Stimulated activated memory B cell treated with anti-CD40 and anti-IgM and Interleukin-4, amounts not matched to agents 10 μg/mL and 1 μg/mL and 100 μg/mL, for 72 hours (primary cell): ENCODE results near the gene TMEM86B.
A peak's percentile ranks its signal among the peaks of the same experiment; 100 is the strongest.
"Not testable (repeated sequence)": the region's sequence is repeated elsewhere in the genome, so short reads cannot be mapped to it uniquely, and the experiment has no call there.

Source experiments
- ATAC-seq: fragments of 150-1000 bp; cut with Tn5 transposase; 2 replicates; pipeline ENCODE4 v1.10.0; 2021
- H3K27ac Mint-ChIP-seq: one replicate; pipeline ENCODE4 v1.8.0; 2022; ENCODE audit warnings: mild to moderate bottlenecking, mixed read lengths
- H3K27me3 Mint-ChIP-seq: one replicate; pipeline ENCODE4 v1.8.0; 2022; ENCODE audit warnings: mixed read lengths
- H3K36me3 Mint-ChIP-seq: one replicate; pipeline ENCODE4 v1.8.0; 2022; ENCODE audit warnings: mixed read lengths
- H3K4me1 Mint-ChIP-seq: one replicate; pipeline ENCODE4 v1.8.0; 2022; ENCODE audit warnings: mixed read lengths
- H3K4me3 Mint-ChIP-seq: one replicate; pipeline ENCODE4 v1.8.0; 2022; ENCODE audit warnings: mild to moderate bottlenecking, moderate library complexity, mixed read lengths
- H3K9me3 Mint-ChIP-seq: one replicate; pipeline ENCODE4 v1.8.0; 2022; ENCODE audit warnings: mixed read lengths

TMEM86B gene

DNA sequence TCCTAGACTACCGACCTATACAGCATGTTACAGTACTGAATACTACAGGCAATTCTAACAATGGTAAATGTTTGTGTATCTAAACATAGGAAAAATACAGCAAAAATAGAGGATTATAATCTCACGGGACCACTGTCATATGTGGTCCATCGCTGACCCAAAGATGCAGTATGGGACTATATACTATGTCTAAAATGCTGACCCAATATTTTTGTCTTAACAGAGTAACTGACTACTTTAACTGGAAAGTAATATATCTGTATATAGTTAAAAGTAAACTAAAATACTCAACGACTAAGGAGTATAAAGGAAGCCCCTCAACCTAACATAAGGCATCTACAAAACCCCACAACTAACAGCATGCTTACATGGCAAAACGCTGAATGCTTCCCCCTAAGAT lies 4.4 kb upstream of the TMEM86B start:
- ATAC-seq = no peak
- H3K27ac Mint-ChIP-seq = no peak overlapping the region
- H3K9me3 Mint-ChIP-seq = no peaks in the 10 kb centered on the region
- H3K36me3 Mint-ChIP-seq = peaks cover 66% of the 10 kb centered on the region
- no peaks in the 10 kb centered on the region for H3K27me3 Mint-ChIP-seq
- H3K4me3 Mint-ChIP-seq = no peak overlapping the region
- no peaks in the 10 kb centered on the region for H3K4me1 Mint-ChIP-seq

DNA sequence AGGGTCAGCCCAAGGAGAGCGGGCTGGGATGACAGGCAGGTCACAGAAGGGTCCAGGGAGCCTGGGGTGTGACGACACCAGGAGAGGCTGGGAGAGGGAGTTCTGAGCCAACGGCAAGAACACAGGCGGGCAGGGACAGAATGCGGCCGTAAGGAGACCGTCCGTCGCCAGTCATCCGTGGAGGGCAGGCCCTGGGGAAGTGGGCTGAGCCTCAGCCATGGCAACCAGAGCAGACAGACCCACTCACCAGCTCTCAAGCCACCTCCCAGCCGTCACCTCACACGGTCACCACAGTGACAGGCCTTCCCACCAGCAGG lies 3.7 kb upstream of the TMEM86B start:
- Mint-ChIP-seq H3K4me3 (no peak overlapping the region), H3K36me3 (peaks cover 69% of the 10 kb centered on the region), H3K27me3 (no peaks in the 10 kb centered on the region), H3K27ac (no peak overlapping the region), H3K9me3 (no peaks in the 10 kb centered on the region), H3K4me1 (no peaks in the 10 kb centered on the region)
- ATAC-seq = no peak

- no peak overlapping the region for H3K27ac Mint-ChIP-seq
- peaks cover 69% of the 10 kb centered on the region for H3K36me3 Mint-ChIP-seq
- H3K4me1 Mint-ChIP-seq = no peaks in the 10 kb centered on the region
- no peak for ATAC-seq
- no peak overlapping the region for H3K4me3 Mint-ChIP-seq
- H3K27me3 Mint-ChIP-seq = no peaks in the 10 kb centered on the region
- no peaks in the 10 kb centered on the region for H3K9me3 Mint-ChIP-seq
Measured at GRCh38 chr19:55231391-55232285, 3.1 kb upstream of the TMEM86B start.

- H3K4me3 Mint-ChIP-seq = no peak overlapping the region
- H3K27me3 Mint-ChIP-seq = no peaks in the 10 kb centered on the region
- H3K36me3 Mint-ChIP-seq = peaks cover 69% of the 10 kb centered on the region
- H3K4me1 Mint-ChIP-seq = peaks cover under 1% of the 10 kb centered on the region
- H3K9me3 Mint-ChIP-seq = no peaks in the 10 kb centered on the region
- no peak for ATAC-seq
- H3K27ac Mint-ChIP-seq = no peak overlapping the region
Measured at GRCh38 chr19:55230780-55231179, 2.2 kb upstream of the TMEM86B start.

GRCh38 chr19:55230329-55230728 lies 1.8 kb upstream of the TMEM86B start:
- H3K27ac Mint-ChIP-seq = no peak overlapping the region
- H3K4me3 Mint-ChIP-seq = no peak overlapping the region
- no peaks in the 10 kb centered on the region for H3K27me3 Mint-ChIP-seq
- H3K9me3 Mint-ChIP-seq = no peaks in the 10 kb centered on the region
- peaks cover 73% of the 10 kb centered on the region for H3K36me3 Mint-ChIP-seq
- no peak for ATAC-seq
- peaks cover 5% of the 10 kb centered on the region for H3K4me1 Mint-ChIP-seq

DNA sequence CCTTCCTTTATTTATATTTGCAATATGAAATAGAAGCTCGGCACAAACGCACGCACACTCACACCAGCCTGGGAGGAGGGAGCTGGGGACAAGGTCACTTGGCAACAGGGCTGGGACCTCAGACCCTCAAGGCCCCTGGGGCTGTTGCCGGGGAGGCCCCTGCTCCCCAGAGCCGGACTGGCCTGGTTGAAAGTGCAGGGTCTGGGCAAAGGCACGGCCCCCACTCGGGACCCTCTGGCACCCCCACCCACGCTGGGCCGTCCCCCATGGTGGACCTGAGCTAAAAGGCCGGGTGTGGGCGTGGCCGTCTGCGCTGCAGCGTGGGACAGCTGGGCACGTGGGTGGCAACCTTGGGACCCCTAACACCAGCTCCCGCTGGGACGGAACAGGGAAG lies 1.2 kb upstream of the TMEM86B start:
- ATAC-seq = no peak
- peaks cover 70% of the 10 kb centered on the region for H3K36me3 Mint-ChIP-seq
- H3K9me3 Mint-ChIP-seq = no peaks in the 10 kb centered on the region

DNA sequence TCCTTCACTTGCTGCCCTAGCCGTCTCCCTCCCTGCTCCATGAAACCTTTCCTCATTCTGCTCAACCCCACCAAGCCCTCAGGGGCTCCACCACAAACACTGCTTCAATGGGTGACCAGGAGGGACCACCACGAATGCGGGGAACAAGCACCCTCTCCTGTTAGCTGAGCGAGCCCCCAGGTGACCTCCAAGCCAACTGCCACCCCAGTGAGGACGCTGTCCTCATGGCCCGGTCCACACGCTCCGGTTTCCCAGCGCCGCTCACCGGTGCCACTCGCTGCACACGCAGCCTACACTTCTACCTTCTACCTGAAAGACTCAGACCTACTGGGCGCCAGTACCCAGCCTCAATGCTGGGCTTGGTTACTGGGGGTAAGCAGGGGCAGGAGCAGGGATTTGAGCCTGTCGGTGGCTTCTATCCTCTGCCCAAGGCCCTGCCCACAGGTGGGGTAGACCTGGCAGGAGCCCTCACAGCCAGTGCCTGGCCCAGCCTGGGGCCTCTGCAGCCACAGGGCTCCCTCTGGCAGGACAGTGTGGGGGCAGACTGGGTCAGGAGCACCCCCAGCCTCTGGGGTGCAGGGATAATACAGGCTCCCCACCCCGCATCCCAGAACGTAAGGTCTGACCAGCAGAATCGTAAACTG lies 704 bp upstream of the TMEM86B start:
- no peak overlapping the region for H3K4me3 Mint-ChIP-seq
- no peak for ATAC-seq
- H3K27me3 Mint-ChIP-seq = no peaks in the 10 kb centered on the region
- peaks cover 68% of the 10 kb centered on the region for H3K36me3 Mint-ChIP-seq
- no peaks in the 10 kb centered on the region for H3K9me3 Mint-ChIP-seq
- peaks cover 7% of the 10 kb centered on the region for H3K4me1 Mint-ChIP-seq
- no peak overlapping the region for H3K27ac Mint-ChIP-seq

More for the DNA sequence above, 1.2 kb upstream of the TMEM86B start:
- peaks cover 7% of the 10 kb centered on the region for H3K4me1 Mint-ChIP-seq
- no peaks in the 10 kb centered on the region for H3K27me3 Mint-ChIP-seq
- no peak overlapping the region for H3K27ac Mint-ChIP-seq
- no peak overlapping the region for H3K4me3 Mint-ChIP-seq

DNA sequence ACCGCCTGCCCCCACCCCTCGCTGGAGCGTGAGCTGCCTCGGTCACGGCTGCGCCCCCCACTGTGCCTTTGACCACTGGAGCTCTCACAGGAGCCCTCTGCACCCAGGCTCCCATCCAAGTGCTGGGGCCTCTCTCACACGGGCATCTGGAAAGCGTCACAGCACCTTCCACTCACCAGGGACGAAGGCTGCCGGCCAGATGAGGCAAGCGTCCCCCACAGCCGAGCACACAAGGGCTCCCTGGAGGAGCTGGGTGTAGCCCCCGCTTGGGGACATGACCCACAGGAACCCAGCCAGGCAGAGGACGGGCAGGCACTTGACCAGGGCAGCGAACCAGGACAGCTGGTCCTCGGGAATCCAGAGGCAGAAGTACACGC lies 560 bp downstream of the TMEM86B start:
- peak overlapping the region; percentile 34 for H3K4me3 Mint-ChIP-seq
- H3K4me1 Mint-ChIP-seq = peaks cover 7% of the 10 kb centered on the region
- ATAC-seq = no peak
- no peaks in the 10 kb centered on the region for H3K27me3 Mint-ChIP-seq
- H3K9me3 Mint-ChIP-seq = no peaks in the 10 kb centered on the region
- no peak overlapping the region for H3K27ac Mint-ChIP-seq
- H3K36me3 Mint-ChIP-seq = peaks cover 68% of the 10 kb centered on the region

- H3K36me3 Mint-ChIP-seq = peaks cover 66% of the 10 kb centered on the region
- H3K27ac Mint-ChIP-seq = no peak overlapping the region
- peaks cover 7% of the 10 kb centered on the region for H3K4me1 Mint-ChIP-seq
- no peaks in the 10 kb centered on the region for H3K27me3 Mint-ChIP-seq
- ATAC-seq = no peak
- no peaks in the 10 kb centered on the region for H3K9me3 Mint-ChIP-seq
- no peak overlapping the region for H3K4me3 Mint-ChIP-seq
Measured at GRCh38 chr19:55227241-55228014, 1.1 kb downstream of the TMEM86B start.

DNA sequence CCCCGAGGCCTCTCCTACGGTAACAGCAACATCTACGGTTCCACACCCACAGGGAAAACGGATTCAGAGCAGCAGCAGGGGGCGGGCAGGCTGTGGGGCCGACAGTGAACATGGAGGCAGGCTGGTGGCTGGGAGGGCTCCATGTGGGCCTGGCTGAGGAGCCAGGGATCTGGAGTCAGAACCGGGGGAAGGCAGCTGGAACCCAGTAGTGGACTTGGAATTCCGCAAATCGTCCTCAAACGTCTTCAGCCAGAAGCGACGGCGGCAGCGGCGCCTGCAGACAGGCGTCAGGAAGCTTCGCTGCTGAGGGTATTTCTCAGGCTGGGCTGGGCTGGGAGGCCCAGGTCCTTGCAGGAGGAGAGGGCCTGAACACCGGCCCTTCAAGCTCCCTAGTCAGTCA lies 1.8 kb downstream of the TMEM86B start:
- Mint-ChIP-seq H3K4me1 (peaks cover 7% of the 10 kb centered on the region), H3K27ac (no peak overlapping the region), H3K4me3 (no peak overlapping the region), H3K9me3 (no peaks in the 10 kb centered on the region), H3K36me3 (peaks cover 60% of the 10 kb centered on the region), H3K27me3 (no peaks in the 10 kb centered on the region)
- ATAC-seq = no peak

DNA sequence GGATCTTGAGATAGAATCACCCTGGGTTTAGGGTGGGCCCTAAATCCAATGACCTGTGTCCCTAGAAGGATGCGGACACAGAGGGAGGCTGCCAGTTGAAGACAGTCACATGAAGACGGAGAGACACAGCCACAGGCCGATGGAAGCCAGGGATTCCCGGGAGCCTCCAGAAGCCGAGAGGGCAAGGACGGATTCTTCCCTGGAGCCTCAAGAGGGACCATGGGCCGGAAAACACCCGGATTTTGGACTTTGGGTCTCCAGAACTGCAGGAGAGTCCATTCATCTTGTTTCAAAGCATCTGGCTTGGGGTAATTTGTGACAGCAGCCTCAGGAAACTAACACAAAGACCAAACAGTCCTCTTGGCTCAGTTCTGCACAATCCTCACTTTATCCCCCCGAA lies 2.3 kb downstream of the TMEM86B start:
- Mint-ChIP-seq H3K36me3 (peaks cover 65% of the 10 kb centered on the region), H3K27me3 (no peaks in the 10 kb centered on the region), H3K27ac (no peak overlapping the region), H3K9me3 (peaks cover 3% of the 10 kb centered on the region), H3K4me1 (peaks cover 7% of the 10 kb centered on the region), H3K4me3 (no peak overlapping the region)
- no peak for ATAC-seq

DNA sequence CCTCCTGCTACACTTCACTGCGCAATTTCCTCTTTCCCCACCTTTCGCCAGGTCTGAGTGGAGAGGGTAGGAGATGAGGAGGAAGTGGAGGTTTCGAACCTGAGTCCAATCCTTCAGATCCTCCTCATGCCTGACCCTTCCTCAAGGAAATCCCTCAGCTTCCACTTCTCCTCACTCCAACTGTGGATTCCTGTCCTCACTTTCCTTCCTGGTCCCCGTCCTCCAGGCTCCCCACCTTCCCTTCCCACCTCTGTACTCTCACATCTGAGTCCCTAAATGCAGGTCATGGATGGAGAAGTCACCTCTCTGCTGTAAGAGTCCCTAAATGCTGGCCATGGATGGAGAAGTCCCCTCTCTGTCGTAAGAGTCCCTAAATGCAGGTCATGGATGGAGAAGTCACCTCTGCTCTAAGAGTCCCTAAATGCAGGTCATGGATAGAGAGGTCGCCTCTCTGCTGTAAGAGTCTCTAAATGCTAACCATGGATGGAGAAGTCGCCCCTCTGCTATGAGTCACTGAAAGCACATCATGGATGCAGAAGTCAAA lies 3.1 kb downstream of the TMEM86B start:
- Mint-ChIP-seq H3K4me1 (peaks cover 7% of the 10 kb centered on the region), H3K9me3 (peaks cover 3% of the 10 kb centered on the region), H3K36me3 (peaks cover 72% of the 10 kb centered on the region), H3K4me3 (no peak overlapping the region), H3K27ac (peak overlapping the region; percentile 38), H3K27me3 (no peaks in the 10 kb centered on the region)
- no peak for ATAC-seq

GRCh38 chr19:55224679-55225414 lies 3.7 kb downstream of the TMEM86B start:
- H3K4me1 Mint-ChIP-seq, ATAC-seq, H3K4me3 Mint-ChIP-seq, H3K9me3 Mint-ChIP-seq, H3K27me3 Mint-ChIP-seq: not testable (repeated sequence)
- Mint-ChIP-seq H3K36me3 (peaks cover 70% of the 10 kb centered on the region), H3K27ac (peak overlapping the region; percentile 38)

DNA sequence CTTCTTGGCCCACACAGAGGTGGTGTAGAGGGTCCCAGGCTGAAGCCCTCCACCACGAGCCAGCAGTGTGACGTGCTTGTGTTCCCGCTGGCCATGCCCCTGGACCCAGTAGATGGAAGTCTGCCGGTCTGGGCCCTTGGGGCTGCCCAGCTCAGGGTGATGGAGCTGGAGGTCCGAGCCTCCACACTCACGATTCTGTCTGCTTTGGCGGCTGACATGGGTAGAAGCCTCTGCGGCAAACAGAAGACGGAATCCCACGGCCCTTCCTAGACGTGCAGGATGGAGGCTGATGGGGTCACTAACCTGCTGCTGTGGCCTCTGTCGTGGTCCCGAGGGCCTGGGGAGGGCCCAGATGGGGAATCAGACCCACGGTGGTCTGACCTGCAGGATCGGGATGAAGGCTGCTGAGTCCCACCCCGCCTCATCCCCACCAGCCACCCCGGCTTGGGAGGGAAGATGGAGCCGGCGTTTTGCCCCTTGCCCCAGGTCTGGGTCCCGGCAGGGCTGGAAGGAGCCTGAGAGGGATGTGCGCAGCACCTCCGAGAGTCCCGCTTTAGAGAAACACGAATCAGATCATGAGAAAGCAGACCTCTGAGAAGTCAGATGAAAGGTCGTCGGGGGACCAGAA lies 4.4 kb downstream of the TMEM86B start:
- Mint-ChIP-seq H3K9me3 (peaks cover 7% of the 10 kb centered on the region), H3K36me3 (peaks cover 66% of the 10 kb centered on the region), H3K4me3 (no peak overlapping the region), H3K27ac (no peak overlapping the region), H3K27me3 (no peaks in the 10 kb centered on the region), H3K4me1 (peaks cover 7% of the 10 kb centered on the region)
- ATAC-seq = no peak
